GM12878 (cell line): ENCODE data around the gene ZNRF3. TPM values are rescaled to one million over a fixed set of nuclear protein-coding genes. Genes with fewer than 3 reads are reported as not detected.

Experiments used
- ATAC-seq: fragments of 200-7000 bp; cut with Tn5 transposase; 3 replicates; pipeline ENCODE4 v1.9.1; 2020; ENCODE audit warnings: mild to moderate bottlenecking, moderate library complexity
- BruUV-seq: library from RNA; stranded (reverse); fragments of 400-500 nt; replicated peaks from 2 replicates; lab custom pipeline; 2021; lab: Mats Ljungman, UMichigan
- CTCF ChIA-PET: fragments of 300-600 bp; sonication (Branson Sonifier 250); formaldehyde crosslinking; extraction: SDS; loops from one replicate; lab custom pipeline; 2021; ENCODE audit warnings: inconsistent platforms; lab: Yijun Ruan, JAX
- POLR2A ChIA-PET: fragments of 350-600 bp; formaldehyde crosslinking; extraction: SDS; loops from one replicate; lab custom pipeline; 2021; ENCODE audit warnings: inconsistent platforms; lab: Charles Lee
- RAD21 ChIA-PET: fragments of 300-600 bp; sonication (Branson Sonifier 250); formaldehyde crosslinking; loops from one replicate; lab custom pipeline; 2023; ENCODE audit warnings: antibody characterized with exemption; ENCODE audit not compliant: unreplicated experiment; lab: Charles Lee
- SMC1A ChIA-PET: fragments of 300-600 bp; sonication (Branson Sonifier 250); formaldehyde crosslinking; loops from one replicate; lab custom pipeline; 2023; ENCODE audit not compliant: unreplicated experiment, uncharacterized antibody; lab: Charles Lee
- DNase-seq: peaks from one replicate; pipeline ENCODE4 v3.0.0-alpha.2; 2011; ENCODE audit warnings: low read depth, low spot score
- FAIRE-seq: peaks from 3 replicates; lab custom pipeline; 2011; peaks lifted over from hg19 to GRCh38; lab: Jason Lieb, UNC
- H2AFZ ChIP-seq: 2 replicates; pipeline ENCODE4 v1.6.0; 2011; ENCODE audit warnings: low read depth, low read length, control low read depth; ENCODE audit not compliant: control insufficient read depth
- H3K27ac ChIP-seq: 2 replicates; pipeline ENCODE4 v1.5.1; 2011; ENCODE audit warnings: control low read depth; ENCODE audit not compliant: control insufficient read depth, insufficient read depth
- H3K27me3 ChIP-seq, 2 experiments: replicated peaks in 1 of 2; 2 replicates each; pipeline versions ENCODE4 v1.6.0 to v1.6.1; 2011; ENCODE audit warnings: low read length in 1 of 2; ENCODE audit not compliant: control insufficient read depth in 2 of 2, insufficient read depth in 2 of 2
- H3K36me3 ChIP-seq, 2 experiments: 2 replicates each; pipeline ENCODE4 v1.5.1; 2011; ENCODE audit warnings: low read length in 1 of 2; ENCODE audit not compliant: control insufficient read depth in 2 of 2, insufficient read depth in 2 of 2
- H3K4me1 ChIP-seq: 2 replicates; pipeline ENCODE4 v1.6.1; 2011; ENCODE audit warnings: mild to moderate bottlenecking, low read length, moderate library complexity, mixed read lengths; ENCODE audit not compliant: control insufficient read depth, insufficient read depth
- H3K4me2 ChIP-seq: 2 replicates; pipeline ENCODE4 v1.6.0; 2011; ENCODE audit warnings: control low read depth; ENCODE audit not compliant: control insufficient read depth, insufficient read depth
- H3K4me3 ChIP-seq: fragments of 200-600 bp; sonication (generic); 2 replicates; pipeline ENCODE4 v1.5.1; 2016
- H3K79me2 ChIP-seq: 2 replicates; pipeline ENCODE4 v1.6.0; 2011; ENCODE audit warnings: low read length; ENCODE audit not compliant: control insufficient read depth, insufficient read depth
- H3K9ac ChIP-seq: 2 replicates; pipeline ENCODE4 v1.8.0; 2011; ENCODE audit warnings: low read length, control low read depth, mixed read lengths; ENCODE audit not compliant: control insufficient read depth, insufficient read depth
- H3K9me3 ChIP-seq: replicated peaks from 3 replicates; pipeline ENCODE4 v1.5.1; 2011; ENCODE audit warnings: mild to moderate bottlenecking, low read length; ENCODE audit not compliant: control insufficient read depth, insufficient read depth
- H4K20me1 ChIP-seq: 2 replicates; pipeline ENCODE4 v1.6.0; 2011; ENCODE audit not compliant: control insufficient read depth, insufficient read depth
- CTCF ChIP-seq, 3 experiments: IDR thresholded peaks in 2 of 3; conservative IDR thresholded peaks in 1 of 3; 2 replicates each; pipeline ENCODE4 v1.5.1; 2011; ENCODE audit warnings: low read depth in 3 of 3, low read length in 3 of 3, mild to moderate bottlenecking in 3 of 3, control low read depth in 2 of 3, moderate library complexity in 2 of 3, inconsistent platforms in 1 of 3, mixed read lengths in 1 of 3; ENCODE audit not compliant: control insufficient read depth in 2 of 3, insufficient read depth in 1 of 3; ENCODE audit errors: extremely low read depth in 1 of 3
- EZH2 ChIP-seq: IDR thresholded peaks from 2 replicates; pipeline ENCODE4 v1.6.1; 2012; ENCODE audit warnings: low read depth, mild to moderate bottlenecking, control low read depth, inconsistent platforms, low read length, borderline replicate concordance; ENCODE audit not compliant: control insufficient read depth
- MLLT1 ChIP-seq: fragments of 450-650 bp; IDR thresholded peaks from 2 replicates; pipeline ENCODE4 v1.6.1; 2016; ENCODE audit warnings: mild to moderate bottlenecking
- MTA2 ChIP-seq: fragments of 450-650 bp; IDR thresholded peaks from 2 replicates; pipeline ENCODE4 v1.6.1; 2016; ENCODE audit warnings: low read depth, mild to moderate bottlenecking, moderate library complexity
- NFYA ChIP-seq: IDR thresholded peaks from 2 replicates; pipeline ENCODE4 v1.6.1; 2011; ENCODE audit warnings: low read depth, mild to moderate bottlenecking, low read length, improper control_type of control experiment, borderline replicate concordance
- RAD21 ChIP-seq: IDR thresholded peaks from 2 replicates; pipeline ENCODE4 v1.6.1; 2011; ENCODE audit warnings: mild to moderate bottlenecking, low read depth, low read length, moderate library complexity; ENCODE audit not compliant: insufficient read depth
- SKIL ChIP-seq: fragments of 450-650 bp; IDR thresholded peaks from 2 replicates; pipeline ENCODE4 v1.6.1; 2017; ENCODE audit warnings: mild to moderate bottlenecking, low read depth, inconsistent platforms; ENCODE audit not compliant: poor library complexity, severe bottlenecking
- SMARCA5 ChIP-seq: fragments of 450-650 bp; IDR thresholded peaks from 2 replicates; pipeline ENCODE4 v1.6.1; 2017; ENCODE audit warnings: mild to moderate bottlenecking
- SMC3 ChIP-seq: IDR thresholded peaks from 2 replicates; pipeline ENCODE4 v1.6.1; 2011; ENCODE audit warnings: low read length, improper control_type of control experiment, borderline replicate concordance
- SP1 ChIP-seq: IDR thresholded peaks from one replicate; pipeline ENCODE4 v1.6.1; 2011; ENCODE audit warnings: low read depth, low read length
- YY1 ChIP-seq: IDR thresholded peaks from 2 replicates; pipeline ENCODE4 v1.6.1; 2011; ENCODE audit warnings: low read depth, mild to moderate bottlenecking, low read length
- WGBS: methylation state at CpG from one replicate; pipeline ENCODE4 v1.1.6; 2016; ENCODE audit warnings: low lambda C conversion rate; ENCODE audit not compliant: insufficient replicate concordance, insufficient coverage; ENCODE audit errors: missing lambda C conversion rate; 5-methylcytosine and 5-hydroxymethylcytosine counted together
- in situ Hi-C: fragments of 300-500 bp; cut with MboI; formaldehyde crosslinking; loops from 9 replicates; pipeline ENCODE4 v1.14.3; 2018; ENCODE audit warnings: mixed read lengths
- intact Hi-C: fragments of 100-400 bp; cut with micrococcal nuclease; formaldehyde crosslinking; loops from one replicate; pipeline ENCODE4 v1.14.2; 2022; ENCODE audit not compliant: unreplicated experiment
- polyA plus RNA-seq, 11 experiments: library from polyadenylated mRNA; depleted of rRNA in 4 of 11; unstranded in 6 of 11; stranded (reverse) in 5 of 11; fragments of >200 nt; fragmentation: Nextera tagmentation in 4 of 11; fragmentation: Illumina TruSeq in 1 of 11; extraction: Ambion mirVana in 4 of 11; extraction: Trizol in 1 of 11; gene quantifications; 1 replicate in 1 of 11; 2 replicates in 10 of 11; pipeline versions ENCODE4 v1.2.1 to v1.2.3, GENCODE V29; 2011 to 2016; ENCODE audit warnings: inconsistent platforms in 2 of 11, missing spikeins in 2 of 11, low read depth in 1 of 11
- total RNA-seq, 4 experiments: library from RNA; depleted of rRNA in 3 of 4; stranded (reverse); fragments of >200 nt in 3 of 4; fragmentation: Illumina TruSeq in 1 of 4; extraction: Trizol in 1 of 4; gene quantifications; 2 replicates each; pipeline versions ENCODE4 v1.2.1 to v1.2.3, GENCODE V29; 2013 to 2021

The ZNRF3 gene
- total and polyA plus RNA-seq, 10 of the 15 experiments (the other 5 are each of a cell fraction or from before 2014, with no cell fraction given) = 0.05 to 2.4 (median 0.46) TPM

- DNase-seq (peak; percentile 27), ATAC-seq (peak; percentile 79)
- no peak overlapping the region for H3K9ac ChIP-seq
- no peak overlapping the region for H3K4me3 ChIP-seq
- BruUV-seq = no TSS peak
- no peaks in the 10 kb centered on the region for H3K9me3 ChIP-seq
- no peaks in the 10 kb centered on the region for H3K36me3 ChIP-seq
- ChIA-PET POLR2A (interaction anchor here (0.5 to 1.3 kb wide), 4 partner anchors 53 to 199 kb away, joined by 4 read pairs; no protein-coding TSS in a partner anchor), SMC1A (interaction anchor here (0.6 to 6.0 kb wide), 27 partner anchors 10 to 347 kb away, joined by 3 to 187 read pairs (median 4); no protein-coding TSS in a partner anchor)
- TF ChIP-seq MTA2 = no peak
- 0 out of 2 replicates have a peak, but pooled peaks have one; percentile 12 for TF ChIP-seq MLLT1
- TF ChIP-seq SP1 = no peak
- TF ChIP-seq SKIL = peak; percentile 26
- TF ChIP-seq EZH2 = no peak
- peak; percentile 85 to 90 (median 87); a peak in 5 of 6 replicates for TF ChIP-seq CTCF (IDR thresholded peaks at IDR 0.05 in 2 of 3, conservative IDR thresholded peaks at IDR 0.05 in 1 of 3; ENCODE audit: control insufficient read depth in 2 of 3, extremely low read depth in 1 of 3, insufficient read depth in 1 of 3, low read depth in 3 of 3, low read length in 3 of 3)
- peak; percentile 94 for TF ChIP-seq RAD21
- peak; percentile 58; the same call in 1 of the 2 replicates for TF ChIP-seq YY1
- TF ChIP-seq NFYA = no peak
- 0 out of 2 replicates have a peak, but pooled peaks have one; percentile 39 for TF ChIP-seq SMARCA5
- TF ChIP-seq SMC3 = peak; percentile 98
- TF ChIP-seq, all 136 proteins: peak for 7
- CTCF ChIA-PET = interaction anchor here (0.6 to 3.8 kb wide), 29 partner anchors 17 to 390 kb away, joined by 3 to 195 read pairs (median 4); no protein-coding TSS in a partner anchor
- WGBS = 17% methylated on average over 6 of the region's 6 CpGs
- H3K27ac ChIP-seq = no peak overlapping the region
- no peaks in the 10 kb centered on the region for H3K79me2 ChIP-seq
- H3K4me2 ChIP-seq = no peak overlapping the region
- FAIRE-seq = peak; percentile 89
- H4K20me1 ChIP-seq = no peaks in the 10 kb centered on the region
- in situ Hi-C loops = loop anchor here (5.0 kb wide), 1 partner anchor 392 kb away; no protein-coding TSS in a partner anchor
- RAD21 ChIA-PET = interaction anchor here (0.6 to 4.2 kb wide), 19 partner anchors 24 to 390 kb away, joined by 3 to 119 read pairs (median 4); no protein-coding TSS in a partner anchor
- H3K27me3 ChIP-seq = no peaks in the 10 kb centered on the region; a peak in 1 of 4 replicates
- intact Hi-C loops = loop anchor here (1.0 to 5.0 kb wide), 4 partner anchors 52 to 390 kb away; no protein-coding TSS in a partner anchor
- H2AFZ ChIP-seq = no peak overlapping the region
- no peaks in the 10 kb centered on the region for H3K4me1 ChIP-seq
Measured at GRCh38 chr22:28855355-28856094, 27.8 kb upstream of the ZNRF3 start.
